Astrocyte of the hippocampus (primary cell): ENCODE measurements around the gene LGMN.
"Not testable (repeated sequence)": the region's sequence is repeated elsewhere in the genome, so short reads cannot be mapped to it uniquely, and the experiment has no call there.

ENCODE experiments used
- DNase-seq: peaks from one replicate; pipeline ENCODE4 v3.0.0; 2011; ENCODE audit warnings: low read depth, low spot score

LGMN gene

DNA sequence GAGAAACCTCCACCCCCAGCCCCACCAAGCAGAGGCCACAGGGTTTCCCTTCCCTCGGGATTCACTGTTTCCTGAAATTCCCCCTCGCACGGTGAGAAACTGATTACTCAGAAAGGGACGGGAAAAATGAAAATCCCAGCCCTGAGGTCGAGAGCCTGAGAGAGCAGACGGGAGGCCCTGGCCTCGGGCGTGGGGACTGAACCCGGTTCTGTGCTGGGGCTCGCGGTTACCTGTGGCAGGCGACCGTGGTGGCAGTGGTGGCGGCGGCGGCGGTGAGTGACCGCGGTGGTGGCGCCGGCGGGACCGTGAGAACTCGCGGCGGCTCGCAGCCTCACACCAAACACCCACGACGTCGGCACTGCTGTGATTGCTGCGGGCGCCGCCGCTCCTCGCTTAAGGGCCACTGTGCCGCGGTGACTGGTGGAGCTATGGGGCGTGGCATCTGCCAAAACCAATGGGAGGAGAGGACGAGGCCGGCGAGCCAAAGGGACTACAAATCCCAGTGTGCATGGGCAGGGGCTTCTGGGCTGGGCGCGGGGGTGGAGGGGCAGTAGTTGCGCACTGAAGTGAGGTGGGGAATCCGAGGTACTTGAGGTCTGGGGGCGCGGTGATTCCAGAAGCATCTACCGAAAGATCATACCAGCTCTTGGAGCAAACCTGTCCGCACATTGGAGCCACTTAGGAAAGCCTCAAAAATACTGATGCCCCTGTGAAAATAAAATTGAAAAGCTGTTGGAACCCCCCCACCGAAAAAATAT, at the start of gene LGMN:
LGMN (minus strand) TSS at position 369 of the 758 bp plus-strand sequence. CDS start 15,841 bp downstream, outside the sequence.
- peak; percentile 97 for DNase-seq

DNA sequence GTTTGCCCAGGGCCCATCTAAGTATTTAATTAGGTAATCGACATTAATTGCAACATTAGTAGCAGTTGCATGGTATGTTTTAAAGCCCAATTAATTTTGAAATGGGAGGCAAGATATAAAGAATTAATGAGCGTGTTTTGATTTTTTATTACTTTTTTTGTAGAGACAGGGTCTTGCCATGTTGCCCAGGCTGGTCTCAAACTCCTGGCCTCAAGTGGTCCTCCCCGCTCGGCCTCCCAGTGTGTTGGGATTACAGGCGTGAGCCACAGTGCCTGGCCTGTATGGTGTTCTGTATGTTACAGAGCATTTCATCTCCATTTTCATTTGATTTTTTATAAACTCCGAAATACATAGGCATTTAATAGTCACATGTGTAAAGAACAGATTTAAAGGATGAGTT, 46.5 kb upstream of the LGMN start:
- DNase-seq: no peak

DNA sequence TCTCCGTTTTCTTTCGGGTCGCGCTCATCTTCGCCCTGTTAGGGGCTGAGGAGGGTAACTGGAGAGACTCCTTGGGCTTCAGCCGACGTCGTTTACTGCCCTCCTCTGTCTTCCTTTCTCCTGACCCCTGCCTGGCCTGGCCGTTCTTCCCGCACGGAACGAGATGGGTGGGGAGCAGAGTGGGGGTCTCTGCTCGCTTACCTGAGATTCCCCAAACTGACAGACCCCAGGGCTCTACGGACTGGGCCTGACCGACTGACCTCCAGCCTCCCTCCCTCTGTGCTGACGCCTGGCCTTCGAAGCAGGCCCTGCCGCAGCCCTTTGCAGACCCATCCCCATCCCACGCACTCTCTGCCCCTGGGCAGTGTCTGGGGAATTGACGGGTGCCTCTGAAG, 46.1 kb upstream of the LGMN start:
- peak; percentile 32 for DNase-seq

DNA sequence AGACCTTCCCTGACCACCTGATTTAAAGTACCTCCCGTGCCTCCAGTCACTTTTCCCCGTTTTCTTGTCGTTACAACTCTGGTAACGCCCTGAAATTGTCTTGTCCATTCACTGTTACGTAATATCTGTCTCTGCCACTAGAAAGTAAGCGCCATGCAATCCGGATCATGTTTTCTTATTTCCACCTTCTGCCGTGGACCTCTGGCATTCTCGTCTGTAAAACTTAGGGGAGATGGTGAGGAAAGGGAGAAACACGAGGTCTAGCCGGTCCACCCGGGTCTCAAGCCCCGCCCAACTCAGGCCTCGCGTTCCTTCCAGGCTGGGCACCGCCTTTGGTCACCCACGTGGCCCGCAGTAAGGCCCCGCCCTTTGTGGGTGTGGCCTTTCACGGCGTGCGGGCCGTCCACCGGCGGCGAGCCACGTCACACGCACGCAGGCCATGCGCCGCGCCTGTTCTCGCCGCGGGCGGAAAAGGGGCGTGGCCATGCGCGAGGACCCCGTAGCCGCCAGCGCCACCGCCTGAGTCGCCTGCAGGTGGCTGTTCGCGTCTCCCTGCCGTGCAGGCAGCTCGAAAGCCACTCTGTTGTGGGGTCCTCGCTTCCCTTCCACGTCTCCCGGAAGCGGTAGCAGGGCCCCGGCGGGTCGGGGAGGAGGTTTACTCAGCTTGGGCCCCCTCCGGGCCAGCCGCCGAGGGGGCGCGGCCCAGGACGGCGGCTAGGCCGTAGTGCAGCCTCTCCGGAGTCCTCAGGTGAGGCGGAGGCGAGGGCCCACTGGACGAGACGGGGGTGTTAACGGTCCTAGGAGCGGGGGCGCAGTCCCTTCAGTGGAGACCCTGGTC, 45.5 kb upstream of the LGMN start, which contains the start of gene GOLGA5:
GOLGA5 (plus strand) TSS at position 597 of the 838 bp plus-strand sequence. CDS start 3,133 bp downstream, outside the sequence.
- DNase-seq: peak; percentile 99

DNA sequence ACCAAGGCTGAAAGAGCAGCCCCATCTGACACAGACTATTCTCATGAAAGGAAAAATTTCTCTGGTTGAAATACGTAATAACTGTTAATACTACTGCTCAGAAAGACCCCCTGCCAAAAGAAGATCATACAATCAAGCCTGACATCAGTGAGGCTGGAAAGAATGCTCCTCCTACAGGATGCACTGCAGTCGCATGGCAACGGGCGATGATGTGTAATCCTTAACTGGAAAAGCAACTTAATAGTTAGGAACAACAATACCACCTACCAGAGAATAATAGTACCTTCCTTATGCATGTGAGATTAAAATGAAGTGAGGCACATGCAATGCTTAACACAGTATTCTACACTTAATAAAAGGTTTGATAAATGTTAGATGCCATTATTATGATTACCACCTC, 44.5 kb upstream of the LGMN start:
- no peak for DNase-seq

DNA sequence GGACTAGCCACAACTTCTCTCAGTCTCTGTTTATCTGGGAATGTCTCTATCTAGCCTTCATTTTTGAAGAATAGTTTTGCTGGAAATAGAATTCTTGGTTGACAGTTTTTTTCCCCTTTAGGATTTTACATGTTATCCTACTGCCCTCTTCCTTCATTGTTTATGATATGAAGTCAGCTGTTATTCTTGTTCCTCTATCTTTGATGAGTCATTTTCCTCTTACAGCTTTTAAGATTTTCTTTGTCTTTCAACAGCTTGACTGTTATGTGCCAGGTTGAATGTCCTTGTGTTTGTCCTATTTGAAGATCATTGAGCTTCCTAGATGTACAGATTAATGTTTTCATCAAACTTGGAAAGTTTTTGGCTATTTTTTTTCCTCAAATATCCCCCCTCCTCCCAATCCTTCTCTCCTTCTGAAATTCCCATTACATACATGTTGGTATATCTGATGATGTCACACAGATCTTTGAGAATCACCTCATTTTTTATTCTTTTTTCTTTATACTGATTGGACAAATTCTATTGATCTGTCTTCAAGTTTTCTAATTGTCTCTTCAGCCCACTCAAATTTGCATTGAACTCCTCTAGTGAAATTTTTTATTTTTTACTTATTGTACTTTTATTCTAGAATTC, 41.1 kb upstream of the LGMN start:
- DNase-seq: no peak

DNA sequence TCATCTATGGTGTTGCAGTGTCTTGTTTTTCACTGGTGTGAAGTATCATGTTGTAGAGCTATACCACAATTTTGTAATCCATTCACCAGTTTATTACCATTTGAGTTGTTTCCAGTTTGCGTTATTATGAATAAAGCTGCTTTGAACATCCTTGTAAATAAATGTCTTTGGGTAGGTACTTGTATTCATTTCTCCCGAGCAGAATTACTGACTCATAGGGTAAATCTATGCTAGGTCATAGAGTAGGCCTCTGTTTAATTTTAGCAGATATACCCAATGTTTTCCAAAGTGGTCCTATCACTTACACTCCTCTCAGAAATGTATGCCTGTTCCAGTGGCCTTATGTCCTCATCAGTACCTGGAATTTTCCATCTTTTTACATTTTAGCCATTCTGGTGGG, 39.1 kb upstream of the LGMN start:
- no peak for DNase-seq

DNA sequence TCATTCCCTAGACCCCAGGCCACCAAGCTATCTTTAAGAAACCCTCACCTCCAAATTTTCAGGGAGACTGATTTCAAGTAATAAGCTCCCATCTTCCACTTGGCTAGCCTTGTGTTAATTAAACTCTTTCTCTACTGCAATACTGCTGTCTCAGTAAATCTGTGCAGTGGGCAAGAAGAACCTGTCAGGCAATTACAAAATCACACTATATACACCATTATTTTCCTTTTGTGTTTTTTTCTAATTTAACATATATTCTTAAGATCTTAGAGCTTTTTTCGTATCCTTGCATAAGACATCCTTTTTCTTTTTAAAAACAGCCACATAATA, 38.0 kb upstream of the LGMN start:
- no peak for DNase-seq

DNA sequence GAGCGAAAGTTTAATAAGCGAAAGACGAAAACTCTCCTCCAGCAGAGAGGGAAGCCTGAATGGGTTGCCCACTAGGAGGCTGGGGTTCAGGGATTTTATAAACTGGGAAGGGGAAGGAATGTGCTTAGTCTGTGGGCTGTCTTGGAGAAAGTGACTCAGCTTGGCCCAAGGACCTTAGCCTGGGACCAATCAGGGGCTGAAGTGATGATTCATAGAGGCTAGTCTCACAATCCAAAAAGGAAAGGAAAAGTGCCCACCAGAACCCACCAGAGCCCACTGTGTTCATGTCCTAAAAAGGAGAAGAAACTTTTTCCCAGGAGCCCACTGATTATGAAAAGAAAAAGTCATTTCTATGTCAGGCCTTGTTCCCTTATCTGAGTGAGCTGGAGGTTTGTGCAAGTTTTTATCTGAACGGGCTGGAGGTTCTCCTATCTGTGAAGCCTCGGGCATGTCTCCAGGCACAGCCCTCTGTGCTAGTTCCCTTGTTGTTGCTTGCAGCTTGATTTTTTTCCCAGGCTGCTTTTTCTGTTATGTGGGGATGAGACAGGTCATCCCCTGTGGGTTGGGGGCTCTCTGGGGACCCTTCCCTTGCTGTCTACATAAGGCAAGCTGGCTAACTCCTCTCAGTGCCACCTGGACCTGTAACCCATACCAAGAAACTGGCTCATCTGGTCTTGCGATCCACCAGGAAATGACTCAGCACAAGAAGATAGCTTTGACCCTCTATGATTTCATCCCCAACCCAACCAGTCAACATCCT, 37.4 kb upstream of the LGMN start:
- peak; percentile 80 for DNase-seq

DNA sequence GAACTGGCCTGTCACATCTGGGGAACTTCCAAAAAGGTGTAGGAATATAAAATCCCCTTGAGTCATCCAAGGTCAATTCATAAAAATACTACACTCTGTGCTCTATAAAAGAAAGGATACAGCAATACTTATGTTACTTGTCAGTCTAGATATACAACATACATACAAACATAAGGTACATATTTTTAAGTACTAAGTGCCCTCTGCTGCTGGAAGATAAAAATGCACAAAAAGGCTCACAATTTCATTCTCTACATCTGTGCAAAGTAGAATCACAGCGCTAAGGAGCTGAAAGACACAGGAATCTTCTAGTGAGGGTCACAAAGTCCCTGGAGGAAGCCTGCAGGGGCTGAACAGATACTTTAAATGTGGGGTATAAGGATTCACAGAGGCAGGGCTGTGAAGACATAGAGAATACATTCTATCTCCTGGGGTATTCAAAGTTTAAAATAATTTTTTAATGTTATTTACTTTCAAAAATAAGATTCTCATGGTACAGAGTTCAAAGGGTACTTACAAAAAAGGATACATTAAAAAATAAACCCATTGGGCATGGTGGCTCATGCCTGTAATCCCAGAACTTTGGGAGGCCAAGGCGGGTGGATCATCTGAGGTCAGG, 35.5 kb upstream of the LGMN start:
- DNase-seq: peak; percentile 77

DNA sequence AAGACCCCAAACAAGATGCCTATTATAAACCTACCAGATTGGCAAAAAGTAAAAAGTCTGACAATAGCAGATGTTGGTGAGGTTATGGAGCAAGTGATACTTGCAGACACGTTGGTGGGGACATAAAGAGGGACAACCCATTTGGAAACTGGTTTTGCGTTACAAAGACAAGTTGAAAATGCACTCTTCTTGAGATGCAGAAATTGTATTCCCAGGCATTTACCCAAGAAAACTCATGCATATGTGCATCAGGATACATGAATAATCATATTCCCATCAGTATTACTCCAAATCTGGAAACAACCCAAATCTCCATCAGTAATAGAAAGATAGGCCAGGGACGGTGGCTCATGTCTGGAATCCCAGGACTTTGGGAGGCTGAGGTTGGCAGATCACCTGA, 32.9 kb upstream of the LGMN start:
- DNase-seq: no peak

DNA sequence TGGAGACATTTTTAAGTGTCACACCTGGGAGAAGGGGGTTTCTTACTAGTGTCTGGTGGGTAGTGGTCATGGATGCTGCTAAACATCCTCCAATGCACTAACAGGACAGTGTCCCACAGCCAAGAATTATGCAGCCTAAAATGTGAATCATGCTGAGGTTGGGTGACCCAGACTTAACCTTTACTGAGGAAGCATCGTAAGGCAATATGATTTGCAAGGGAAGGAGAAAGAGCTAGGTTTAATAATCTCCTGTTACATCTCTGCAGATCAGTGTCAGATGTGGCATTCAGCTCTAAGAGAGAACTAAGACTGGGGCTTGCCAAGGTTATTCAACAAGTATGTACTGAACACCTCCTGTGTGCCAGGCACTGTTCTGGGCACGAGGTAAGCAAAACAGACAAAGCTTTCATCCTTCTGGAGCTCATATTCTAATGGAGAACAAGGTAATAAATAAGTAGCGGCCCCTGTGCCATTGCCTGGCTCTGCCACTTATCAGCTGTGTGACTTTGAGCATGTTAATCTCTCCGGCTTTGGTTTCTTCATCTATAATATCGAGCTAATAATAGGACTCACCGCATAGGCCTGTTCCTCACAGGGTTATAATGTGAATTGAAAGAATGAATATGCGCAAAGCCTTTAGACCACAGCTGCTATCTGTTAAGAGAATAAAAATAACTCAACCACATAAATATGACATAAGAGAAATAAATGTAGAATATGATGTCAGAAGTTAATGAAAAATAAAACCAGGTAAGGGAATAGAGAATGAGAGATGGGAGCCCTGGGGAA, 32.2 kb upstream of the LGMN start:
- DNase-seq: peak; percentile 44

DNA sequence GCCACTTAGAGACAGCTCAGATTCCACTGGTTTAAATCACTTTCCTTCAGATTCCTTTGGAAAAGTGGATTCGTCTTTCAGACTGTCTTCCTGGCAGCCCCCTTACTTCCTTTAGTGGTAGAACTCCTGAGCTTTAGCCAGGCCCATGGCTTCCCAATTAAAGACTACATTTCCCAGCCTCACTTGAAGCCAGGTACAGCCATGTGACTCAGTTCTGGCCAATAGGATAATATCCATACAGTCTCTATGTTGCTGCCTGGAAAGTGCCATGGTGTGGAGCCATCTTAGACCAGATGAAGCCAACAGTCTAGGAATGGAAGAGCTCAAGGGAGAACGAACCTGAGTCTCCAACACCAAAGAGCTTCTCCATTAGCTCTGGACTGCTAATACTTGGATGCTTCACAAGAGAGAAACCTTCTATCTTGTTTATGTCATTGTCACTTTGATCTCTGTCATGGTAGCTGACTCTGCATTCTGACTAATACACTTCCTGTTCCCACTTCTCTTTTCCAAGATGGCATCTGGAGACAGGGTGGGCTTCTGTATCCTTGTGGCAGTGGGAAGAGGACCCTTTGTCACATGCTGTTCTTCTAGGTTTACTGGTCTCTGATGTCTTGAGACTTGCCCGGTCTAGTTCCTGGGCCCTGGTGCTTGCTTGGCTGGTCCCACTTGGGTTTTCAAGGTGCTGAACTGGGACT, 30.6 kb upstream of the LGMN start:
- DNase-seq: not testable (repeated sequence)

DNA sequence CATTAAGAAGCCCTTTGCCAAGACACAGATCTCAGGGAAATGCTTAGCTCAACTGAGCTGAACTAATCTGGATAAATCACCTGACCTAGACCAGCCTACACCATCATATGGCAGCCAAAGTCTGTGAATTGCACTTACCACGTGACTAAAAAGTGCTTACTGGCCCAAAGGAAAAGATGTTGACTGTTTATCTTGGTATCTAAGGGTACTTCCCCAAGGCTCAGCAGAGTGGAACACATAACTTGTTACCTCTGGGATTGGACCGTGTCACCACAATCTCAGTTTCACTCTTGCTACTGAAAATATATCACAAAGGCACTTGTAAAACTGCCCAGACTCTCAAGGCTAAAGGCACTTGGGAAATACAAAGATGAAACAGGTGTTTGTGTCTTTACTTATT, 26.9 kb upstream of the LGMN start:
- DNase-seq: not testable (repeated sequence)

DNA sequence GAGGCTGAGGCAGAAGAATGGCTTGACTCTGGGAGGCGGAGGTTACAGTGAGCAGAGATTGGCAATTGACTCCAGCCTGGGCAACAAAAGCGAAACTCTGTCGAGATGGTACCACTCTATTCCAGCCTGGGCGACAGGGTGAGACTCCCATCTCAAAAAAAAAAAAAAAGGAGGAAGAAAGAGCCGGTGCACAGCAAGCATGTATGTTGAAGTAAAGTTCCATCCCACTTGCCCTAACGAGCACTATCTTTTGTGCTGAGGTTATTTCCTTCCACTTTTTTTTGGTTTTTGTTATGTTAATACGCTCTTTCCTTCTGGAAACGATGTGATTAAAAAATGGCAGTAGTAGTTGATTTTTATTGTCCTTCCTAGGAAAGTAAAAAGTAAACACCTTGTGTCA, 26.1 kb upstream of the LGMN start:
- DNase-seq: no peak

DNA sequence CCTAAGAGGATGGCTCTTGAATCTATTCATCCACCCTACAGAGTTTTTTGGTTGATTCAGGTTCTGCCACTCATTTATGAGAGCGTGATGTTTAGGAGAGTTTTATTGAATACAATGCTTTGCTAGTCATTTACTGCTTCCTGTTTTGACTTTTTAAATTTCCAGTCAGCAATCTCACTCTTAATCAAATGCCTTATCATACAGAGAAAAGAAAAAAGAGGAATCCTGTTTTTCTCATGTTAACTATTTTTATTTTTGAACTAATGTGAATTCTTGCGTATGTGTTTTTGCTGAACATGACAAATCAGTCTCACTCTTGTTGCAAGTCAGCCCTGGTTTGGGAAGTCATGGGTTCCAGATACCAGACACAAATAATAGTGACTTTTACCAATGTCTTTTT, 22.1 kb upstream of the LGMN start:
- no peak for DNase-seq

DNA sequence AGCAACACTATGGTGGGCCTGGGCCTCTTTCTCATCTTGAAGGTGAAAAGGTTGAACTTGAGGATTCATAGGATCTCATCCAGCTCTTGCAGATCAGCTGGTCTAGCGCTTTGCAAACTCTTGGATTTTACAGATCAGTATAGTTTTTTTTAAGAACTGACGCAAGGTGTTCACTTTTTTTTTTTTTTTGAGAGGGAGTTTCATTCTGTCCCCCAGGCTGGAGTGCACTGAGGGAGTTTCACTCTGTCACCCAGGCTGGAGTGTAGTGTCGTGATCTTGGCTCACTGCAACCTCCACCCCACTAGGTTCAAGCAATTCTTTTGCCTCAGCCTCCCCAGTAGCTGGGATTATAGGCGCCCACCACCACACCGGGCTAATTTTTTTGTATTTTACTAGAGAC, 20.4 kb upstream of the LGMN start:
- DNase-seq: no peak

DNA sequence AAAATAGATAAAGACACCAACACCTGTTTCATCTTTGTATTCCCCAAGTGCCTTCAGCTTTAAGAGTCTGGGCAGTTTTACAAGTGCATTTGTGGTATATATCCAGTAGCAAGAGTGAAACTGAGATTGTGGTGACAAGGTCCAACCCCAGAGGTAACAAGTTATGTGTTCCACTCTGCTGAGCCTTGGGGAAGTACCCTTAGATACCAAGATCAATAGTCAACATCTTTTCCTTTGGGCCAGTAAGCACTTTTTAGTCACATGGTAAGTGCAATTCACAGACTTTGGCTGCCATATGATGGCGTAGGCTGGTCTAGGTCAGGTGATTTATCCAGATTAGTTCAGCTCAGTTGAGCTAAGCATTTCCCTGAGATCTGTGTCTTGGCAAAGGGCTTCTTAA, 19.8 kb upstream of the LGMN start:
- not testable (repeated sequence) for DNase-seq

DNA sequence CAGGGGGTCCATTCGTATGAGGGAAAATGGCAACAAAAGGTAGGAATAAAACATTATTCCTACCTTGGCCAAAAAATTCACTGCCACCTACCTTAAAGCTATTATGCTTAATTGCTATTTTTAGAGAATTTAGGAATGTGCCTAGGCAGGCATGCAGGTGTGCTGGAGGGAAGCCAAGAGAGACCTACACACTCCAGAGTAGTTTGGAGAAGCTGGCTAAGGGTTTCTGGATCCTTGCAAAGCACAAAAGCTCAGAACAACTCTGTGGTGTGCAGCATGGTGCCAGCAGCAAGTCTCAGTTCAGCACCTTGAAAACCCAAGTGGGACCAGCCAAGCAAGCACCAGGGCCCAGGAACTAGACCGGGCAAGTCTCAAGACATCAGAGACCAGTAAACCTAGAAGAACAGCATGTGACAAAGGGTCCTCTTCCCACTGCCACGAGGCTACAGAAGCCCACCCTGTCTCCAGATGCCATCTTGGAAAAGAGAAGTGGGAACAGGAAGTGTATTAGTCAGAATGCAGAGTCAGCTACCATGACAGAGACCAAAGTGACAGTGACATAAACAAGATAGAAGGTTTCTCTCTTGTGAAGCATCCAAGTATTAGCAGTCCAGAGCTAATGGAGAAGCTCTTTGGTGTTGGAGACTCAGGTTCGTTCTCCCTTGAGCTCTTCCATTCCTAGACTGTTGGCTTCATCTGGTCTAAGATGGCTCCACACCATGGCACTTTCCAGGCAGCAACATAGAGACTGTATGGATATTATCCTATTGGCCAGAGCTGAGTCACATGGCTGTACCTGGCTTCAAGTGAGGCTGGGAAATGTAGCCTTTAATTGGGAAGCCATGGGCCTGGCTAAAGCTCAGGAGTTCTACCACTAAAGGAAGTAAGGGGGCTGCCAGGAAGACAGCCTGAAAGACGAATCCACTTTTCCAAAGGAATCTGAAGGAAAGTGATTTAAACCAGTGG, 15.5 kb upstream of the LGMN start:
- not testable (repeated sequence) for DNase-seq
